GM21737 (cell line): Measurements from ENCODE around the gene IHH.

Source experiments
- ATAC-seq: cut with Tn5 transposase; IDR thresholded peaks from one replicate; pipeline ENCODE4 v1.9.1; 2021; ENCODE audit warnings: mild to moderate bottlenecking, moderate library complexity; ENCODE audit not compliant: unreplicated experiment

Gene IHH

DNA sequence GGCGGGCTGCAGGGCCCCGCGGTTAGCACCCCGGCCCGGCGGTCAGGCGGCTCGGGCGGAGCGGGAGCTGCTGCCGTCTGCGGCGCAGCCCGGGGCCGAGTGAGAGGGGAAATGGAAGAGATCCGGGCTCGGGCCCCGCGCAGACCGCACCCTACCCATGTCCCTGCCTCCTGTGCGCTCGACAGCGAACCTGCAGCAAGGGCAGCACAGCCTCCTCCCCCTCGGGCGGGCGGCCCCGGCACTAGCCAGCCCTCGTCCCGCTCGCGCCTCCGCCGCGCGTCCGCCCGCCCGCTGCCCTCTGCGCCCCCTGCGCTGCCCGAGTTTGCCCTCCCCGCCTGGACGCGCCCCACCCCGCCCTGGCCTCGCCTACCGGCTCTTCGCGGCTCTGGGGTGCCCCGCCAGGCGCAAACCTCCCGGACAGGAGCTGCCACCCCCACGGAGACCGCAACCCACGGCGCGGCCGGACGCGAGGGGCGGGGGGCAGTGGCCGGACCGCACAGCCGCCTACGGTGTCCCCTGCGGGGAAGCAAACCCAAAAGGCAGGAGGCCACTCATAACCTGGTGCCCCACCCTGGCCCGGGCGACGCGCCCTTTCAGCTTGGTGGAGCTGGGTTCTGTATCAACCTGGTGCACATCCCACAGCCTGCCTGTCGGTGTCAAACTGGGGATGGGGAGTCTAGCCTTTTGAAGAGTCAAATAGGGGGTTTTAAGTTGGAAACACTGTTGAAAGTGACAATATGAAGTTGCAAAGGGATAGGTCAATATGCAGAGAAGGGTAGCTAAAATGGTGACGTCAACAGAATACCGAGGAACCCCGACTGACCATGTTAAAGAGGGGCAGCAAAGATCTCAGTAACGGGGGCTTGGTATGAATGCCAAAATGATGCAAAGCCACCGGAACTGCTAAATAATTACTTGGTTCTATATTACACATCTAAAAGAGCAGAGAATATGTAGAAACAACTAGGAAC lies at the start of gene IHH:
Gene IHH, minus strand, starts transcription at position 101 of the 971 bp plus-strand sequence. CDS start 454 bp downstream, outside the sequence.
- ATAC-seq: no peak

DNA sequence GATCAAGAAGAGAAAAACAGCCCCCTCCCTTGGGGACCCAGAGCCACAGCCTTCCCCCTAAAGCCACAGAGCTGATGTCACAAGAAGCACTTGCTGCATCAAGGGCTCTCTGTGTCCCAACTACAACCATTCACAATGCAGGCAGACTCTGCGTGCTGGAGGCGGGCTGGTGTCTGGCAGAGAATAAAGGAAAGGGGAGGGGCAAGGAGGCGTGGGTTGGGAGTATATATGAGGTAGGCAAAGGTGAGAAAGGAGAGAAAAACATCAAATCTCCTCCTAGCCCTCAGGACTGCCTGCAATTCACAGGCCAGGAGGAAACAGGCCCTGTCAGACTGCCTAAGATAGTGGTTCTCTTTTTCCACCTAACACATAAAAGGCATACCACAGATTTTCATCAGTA lies 48.8 kb upstream of the IHH start:
- ATAC-seq: no peak

DNA sequence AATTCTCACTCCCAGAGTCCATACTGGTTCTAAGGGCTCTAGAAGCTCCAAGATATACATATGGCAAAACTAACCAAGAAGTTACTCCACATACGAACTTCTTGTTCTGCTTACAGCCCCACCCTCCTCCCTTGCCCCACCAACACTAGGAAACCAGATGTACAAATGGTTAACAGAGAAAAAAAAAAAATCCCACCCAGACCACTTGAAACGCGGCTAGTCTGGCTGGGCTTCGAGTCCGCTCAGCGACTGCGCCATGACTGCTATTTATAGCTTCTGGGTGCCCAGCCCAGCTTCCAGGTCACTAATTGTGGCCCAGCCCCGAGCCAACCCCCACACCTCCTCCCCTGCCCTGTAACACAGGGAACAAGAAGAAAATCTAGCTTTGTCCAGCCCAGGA lies 47.0 kb upstream of the IHH start:
- ATAC-seq: no peak

DNA sequence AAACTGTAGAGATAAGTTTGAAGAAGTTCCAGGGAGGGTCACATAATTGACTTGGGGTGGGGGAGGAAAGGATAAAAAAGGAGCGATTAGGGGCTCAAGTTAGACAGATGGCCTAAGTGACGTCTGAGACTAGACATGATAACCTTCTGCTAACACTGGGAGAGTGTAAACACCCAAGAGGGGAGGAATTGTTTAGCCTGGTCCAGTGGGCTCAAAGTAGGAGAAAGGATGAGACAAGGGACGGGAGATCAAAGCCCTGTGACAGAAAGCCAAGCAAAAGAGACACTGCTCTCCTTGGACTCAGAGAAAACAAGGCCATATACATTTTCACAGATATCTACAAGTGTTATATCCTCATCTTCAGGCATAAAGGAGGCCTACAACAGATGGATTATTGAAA lies 45.5 kb upstream of the IHH start:
- no peak for ATAC-seq

DNA sequence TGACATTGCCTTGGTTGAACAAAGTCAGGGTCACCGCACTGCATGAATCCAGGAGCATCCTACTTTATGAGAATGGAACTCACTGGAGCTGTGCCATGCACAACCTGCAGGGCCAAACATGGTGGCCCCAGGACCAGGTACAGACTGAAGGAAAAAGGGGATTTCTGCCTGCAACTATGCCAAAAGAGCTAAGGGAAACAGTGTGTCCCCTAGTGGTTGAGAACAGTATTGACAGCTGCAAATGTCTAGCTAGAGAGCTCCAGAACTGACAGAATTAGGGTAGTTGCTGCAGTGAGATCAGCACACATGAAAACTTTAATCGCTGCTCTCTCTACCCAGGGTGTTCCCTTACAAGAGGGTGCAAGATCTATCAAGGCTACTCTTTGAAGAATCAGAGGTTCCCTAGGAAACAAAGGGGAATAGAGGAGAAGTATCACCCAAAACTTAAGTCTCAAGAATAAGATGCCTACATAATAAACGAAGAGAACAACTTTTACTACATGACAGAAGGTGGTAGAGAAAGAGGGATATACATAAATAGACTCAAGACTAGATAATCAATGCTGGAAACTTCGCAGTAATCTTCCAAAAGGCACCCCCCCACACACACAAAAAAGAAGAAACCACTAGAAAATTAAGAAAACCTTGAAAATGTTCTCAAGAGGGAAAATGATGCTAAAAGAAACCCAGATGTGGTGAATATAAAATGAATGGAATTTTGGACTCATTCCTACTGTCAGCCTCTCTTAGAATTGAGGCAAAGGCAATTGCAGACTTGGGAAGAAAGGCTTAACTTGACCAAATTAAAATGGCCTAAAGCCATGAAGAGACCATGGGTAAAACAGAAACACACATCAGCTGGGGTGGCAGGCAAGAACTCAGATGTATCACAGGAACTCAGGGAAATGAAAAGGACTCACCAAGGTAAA lies 43.6 kb upstream of the IHH start:
- no peak for ATAC-seq

DNA sequence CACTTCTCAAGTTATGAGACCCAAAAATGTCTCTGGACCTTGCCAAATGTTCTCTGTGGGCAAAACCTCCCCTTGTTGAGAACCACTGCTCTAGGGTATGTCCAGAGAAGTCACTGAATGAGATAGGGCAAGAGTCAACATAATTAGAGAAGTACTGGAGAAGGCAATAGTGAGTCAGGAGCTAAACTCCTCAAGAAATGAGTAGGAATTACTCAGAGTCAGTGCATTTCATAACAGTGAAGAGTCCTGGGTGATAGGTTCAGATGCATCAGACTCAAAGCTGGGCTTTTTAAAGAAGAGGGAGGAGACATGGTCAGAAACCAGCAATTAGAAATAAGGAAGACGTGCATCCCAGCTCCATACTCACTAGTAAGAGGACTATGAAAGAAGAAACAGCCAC lies 38.6 kb upstream of the IHH start:
- ATAC-seq: no peak

DNA sequence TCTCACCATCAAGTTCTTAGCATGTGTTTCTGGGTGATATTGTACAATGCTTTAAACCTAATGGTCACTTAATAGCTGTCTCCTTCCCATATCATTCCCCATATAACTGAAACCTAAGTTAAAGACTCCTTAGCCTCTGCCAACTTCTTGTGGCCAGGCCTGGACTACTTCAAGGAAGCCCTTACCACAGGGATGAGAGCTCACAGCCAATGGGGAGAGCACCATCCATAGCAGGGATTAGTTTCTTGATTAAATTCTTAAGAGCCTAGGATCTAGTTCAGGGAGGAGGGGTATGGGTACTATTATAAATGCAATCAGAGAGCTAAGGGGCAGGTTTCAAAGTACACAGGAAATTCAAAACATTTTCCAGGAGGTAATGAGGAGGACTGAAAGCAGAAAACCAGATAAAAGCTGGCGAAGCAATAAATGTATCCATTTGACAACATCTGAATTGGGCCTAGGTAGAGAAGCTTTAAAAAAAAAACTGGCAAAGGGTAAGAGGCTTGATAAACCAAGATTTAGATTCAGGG lies 34.8 kb upstream of the IHH start:
- ATAC-seq: no peak

DNA sequence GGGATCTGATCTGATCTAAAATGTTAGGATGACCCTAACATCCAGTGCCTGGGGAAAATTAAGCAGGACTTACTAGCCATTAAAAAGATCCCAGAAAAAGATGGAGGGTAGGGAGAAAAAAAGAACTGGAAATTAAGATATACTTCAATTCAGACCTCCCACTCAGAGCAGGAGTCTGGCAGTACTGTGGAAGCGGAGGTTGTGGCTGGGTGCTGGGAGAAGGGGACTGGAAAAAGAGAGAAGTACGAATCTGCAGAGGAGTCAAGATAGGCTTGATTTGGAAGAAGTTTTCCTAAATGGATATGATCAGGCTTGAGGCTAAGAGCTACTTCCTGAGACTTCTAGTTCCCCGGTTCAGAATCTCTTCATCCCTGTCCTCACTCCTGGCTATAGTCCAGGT lies 33.5 kb upstream of the IHH start:
- ATAC-seq: no peak

DNA sequence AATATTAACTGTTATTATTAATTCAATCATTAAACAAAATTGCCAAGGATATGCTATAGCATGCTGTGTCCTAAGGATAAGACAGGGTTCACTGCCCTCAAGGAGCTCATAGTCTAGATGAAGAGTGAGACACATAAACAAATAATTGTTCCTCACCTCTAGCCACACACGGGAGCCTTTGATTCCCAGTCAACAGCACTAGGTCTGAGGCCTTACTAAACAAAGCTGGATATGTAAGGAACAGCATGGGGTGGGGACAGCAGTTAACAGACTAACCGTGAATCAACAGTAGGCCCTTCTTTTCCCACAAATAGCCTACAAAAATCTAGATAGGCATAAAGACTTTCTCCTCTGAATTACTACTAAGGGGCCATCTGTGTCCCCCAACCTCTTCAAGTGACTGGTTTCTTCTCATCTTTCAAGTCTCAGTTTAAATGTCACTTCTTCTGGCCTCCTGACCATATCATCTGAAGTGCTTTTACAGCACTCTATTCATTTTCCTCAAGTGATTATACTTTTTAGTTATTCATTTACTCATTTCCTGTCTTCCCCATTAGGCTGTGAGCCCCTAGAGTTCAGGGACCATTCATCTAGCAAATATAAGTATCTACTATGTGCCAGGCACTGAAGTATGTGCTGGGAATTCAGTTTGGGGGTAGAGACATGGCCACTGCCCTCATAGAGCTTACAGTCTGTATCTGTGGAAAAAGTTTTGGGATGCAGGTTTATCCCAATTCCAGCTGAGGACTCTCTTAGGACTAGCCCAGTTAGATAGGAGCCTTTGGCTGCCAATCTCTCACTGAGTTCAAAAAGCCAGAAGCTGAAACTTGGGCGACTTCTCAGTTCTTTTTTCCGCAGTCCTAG lies 29.9 kb upstream of the IHH start:
- no peak for ATAC-seq

DNA sequence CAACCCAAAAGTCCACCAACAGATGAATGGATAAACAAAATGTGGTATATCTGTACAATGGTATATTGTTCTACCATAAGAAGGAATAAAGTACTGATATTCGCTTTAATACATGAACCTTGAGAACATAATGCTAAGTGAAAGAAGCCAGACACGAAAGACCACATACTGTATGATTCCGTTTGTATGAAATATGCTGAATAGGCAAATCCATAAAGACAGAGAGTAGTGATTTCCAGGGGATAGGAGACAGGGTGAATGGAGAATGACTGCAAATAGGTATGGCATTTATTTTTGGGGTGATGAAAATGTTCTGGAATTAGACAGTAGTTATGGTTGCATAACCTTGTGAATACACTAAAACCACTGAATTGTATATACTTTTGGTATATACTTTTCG lies 28.6 kb upstream of the IHH start:
- no peak for ATAC-seq

DNA sequence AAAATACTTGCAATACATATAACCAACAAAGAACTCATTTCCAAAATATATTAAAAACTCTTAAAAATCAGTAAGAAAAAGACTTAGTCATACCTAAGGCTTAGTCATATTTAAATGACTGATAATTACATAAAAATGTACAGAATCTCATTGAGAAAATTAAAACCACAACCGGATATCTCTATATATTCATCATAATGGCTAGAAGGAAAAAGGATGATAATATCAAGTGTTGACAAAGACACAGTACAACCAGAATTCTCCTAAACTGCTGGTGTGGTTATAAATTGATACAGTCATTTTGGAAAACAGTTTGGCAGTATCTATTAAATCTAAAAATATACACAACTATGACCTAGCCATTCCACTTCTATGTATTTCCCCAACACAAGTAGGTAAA lies 27.1 kb upstream of the IHH start:
- ATAC-seq: no peak

DNA sequence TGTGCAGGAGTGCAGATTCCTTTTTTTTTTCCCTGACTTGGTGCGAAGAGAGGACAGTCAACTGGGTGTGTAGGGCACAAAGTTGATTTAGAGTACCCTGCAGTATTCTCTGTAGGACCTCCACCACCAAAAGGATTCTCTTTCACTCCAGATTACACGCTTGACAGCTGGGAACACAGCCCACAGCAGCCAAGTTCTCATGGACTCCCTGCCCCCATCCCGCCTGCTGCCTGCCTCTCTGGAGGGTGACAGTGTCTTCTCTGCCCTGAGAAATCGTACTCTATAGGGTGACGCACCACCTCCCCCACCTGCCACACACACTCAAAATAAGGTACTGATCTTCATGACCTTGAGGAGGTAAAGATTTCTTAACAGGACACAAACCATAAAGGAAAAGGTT lies 26.6 kb upstream of the IHH start:
- no peak for ATAC-seq

DNA sequence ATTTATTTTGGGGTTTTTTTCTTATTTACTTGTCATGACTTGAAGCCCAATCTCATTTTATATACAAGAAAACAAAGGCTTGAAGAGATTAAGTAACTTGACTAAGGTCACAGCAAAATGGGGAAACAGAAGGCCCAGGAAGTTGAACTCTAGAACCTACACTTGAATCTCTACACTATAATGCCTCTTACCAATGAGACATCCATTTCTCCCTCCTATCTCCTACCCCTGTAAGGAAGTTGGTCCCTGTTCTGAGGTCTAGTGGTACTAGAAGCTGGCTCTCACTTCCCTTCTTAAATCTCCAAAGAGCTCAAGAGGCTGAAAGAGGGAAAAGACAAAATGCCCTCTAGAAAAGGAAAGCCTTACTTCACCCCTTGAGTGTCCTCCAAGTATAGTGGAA lies 25.5 kb upstream of the IHH start:
- ATAC-seq: no peak

DNA sequence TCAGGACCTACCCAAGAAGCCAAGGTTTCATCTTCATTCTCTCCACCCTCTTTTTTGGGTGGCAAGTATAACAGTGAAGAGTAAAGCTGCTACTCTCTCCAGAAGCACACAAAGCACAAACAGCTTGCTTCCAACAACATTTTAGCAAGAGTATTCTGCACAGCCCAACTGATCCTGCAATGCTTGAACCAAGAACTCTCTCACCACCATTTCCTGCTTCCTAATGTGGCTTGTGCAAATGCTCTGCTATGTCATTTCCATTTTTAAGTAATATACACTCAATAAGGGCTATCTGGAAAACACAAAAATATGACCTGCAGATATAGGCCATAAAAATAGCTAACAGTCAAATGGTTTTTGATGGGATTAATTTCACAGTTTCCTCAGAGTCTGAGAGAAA lies 24.1 kb upstream of the IHH start:
- no peak for ATAC-seq

DNA sequence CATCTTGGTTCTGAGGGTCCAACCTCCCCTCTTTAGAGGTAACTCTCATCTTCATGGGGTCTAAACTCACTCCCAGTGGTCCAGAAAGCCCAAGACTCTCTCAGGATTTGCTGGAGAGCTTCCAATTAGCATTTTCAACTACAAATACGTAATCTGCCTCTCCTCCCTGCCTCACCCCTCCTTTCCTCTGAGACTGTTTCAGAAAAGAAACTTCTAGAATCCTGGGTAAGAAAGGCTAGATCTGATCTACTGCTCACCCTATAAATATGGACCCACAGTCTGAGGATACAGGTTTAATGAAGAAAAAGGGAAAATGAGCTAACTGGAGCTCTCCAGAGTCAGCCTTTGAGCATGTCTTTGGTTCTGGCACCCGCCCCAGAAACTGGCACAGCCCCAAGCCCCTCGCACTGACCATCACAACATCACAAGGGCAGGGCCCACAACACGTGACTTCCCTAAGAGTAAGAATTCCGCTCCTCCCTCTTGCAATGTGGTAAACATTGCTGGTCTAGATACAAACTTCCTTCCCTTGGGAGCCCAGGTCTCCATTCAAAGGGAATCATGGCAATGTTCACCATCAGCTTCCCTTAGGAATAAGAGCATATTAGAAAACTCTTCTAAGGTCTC lies 21.7 kb upstream of the IHH start:
- ATAC-seq: no peak

DNA sequence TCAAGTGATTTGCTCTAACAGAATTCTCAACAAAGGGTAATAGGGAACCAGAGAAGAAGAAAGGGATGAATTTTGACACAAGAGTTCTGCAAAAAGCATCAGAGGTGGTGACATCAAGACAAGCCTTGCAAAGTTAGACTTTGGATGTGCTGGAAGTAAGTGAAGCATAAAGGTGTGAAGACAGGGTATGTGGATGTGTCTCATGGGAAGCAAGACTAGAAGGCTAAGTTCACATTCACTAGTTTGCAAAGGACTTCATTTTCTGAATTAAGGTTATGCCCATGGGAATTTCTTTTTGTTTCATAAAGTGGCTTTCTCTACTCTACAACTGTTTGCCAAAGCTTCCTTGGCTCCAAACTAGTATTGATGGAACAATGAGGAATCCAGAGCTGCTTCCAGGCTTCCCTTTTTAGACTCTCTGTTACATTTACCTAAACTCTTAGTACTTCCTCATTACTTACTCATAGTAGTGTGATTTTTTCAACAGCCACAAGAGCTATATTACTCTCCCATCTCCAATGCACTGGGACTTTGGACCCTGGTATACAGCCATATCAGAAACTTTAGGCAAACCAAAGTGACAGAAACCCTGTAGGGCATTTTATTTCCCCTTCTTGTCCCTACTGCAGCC lies 21.1 kb upstream of the IHH start:
- ATAC-seq: no peak

DNA sequence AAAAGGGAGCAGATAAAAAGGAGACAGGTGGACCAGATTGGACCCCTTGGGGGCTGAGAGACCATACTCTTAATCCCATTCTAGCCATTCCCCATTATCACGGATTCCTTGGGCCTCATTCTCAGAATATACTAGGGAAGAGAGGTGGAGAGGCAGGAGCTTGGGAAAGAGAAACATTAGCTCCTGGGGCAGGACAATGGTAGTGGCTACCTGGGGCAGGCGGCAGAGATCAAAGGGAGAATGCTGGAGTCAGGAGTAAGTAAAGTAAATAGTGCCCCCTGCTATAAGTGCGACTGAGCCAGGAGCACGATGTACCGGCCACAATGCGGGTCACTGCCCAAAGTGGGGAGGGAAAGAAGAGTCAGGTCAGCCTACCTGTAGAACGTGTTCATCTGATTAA lies 20.4 kb upstream of the IHH start:
- ATAC-seq: no peak

DNA sequence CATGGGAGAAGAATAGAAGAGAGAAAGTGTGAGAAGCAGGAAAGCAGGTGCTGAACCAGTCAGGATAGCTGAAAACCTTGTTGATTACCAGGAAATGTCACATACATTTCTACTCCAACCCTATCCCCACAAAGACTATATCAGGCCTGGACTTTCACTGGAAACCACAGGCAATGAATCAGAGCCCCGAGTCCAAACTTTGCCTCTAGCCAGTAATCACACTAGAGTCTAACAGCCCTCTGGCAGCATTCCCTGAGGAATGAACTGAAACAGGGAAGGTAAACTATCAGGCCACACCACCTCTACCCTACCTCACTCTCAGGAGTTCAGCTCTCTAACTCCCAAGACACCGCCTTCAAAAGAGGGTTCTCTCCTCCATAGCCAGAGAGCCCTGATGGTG lies 18.7 kb upstream of the IHH start:
- ATAC-seq: no peak

DNA sequence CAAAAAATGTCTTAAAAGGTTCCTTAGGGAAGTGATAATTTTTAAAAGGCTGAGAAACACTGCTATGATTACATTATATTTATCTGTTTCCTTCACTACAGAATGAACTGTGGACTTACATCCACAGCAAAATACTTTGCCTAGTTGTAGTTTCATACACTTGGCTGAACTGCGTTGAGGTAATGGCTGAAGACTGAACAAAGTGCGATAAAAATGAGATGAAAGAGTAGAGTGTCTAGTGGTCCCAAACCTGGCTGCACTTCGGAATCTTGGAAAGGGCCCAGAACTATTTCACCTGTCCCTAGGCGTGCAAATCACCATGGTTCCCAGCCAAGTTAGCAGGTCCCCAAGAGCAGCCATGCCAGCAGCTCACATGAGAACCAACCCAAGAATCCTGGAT lies 18.2 kb upstream of the IHH start:
- no peak for ATAC-seq

DNA sequence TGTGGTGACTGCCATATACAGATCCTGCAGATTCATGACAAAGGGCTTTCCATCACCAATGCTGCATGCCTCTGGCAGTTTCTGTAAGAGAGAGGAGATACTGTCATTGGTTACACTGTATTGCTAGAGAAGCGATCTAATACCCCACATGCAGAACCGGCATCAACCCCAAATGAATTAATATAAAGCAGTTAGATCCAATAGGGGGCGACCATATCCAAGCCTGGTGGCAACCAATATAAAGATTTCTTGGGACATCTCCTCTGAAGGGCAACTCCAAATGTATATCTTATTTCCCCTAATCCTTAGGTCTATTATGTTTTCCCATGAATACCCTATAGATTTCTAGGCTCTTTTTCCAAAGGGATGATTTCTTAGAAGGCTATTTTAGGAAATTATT lies 17.4 kb upstream of the IHH start:
- ATAC-seq: no peak
